IPS-18c (cell line): ENCODE data around the gene SEMG2.

Experiments
- H3K4me3 ChIP-seq: 2 replicates; pipeline ENCODE4 v1.7.0; 2013; ENCODE audit warnings: low read depth, mild to moderate bottlenecking, low read length, moderate library complexity; ENCODE audit not compliant: insufficient read depth
- H3K9me3 ChIP-seq: one replicate; pipeline ENCODE4 v1.6.1; 2013; ENCODE audit warnings: mild to moderate bottlenecking, low read length, moderate library complexity; ENCODE audit not compliant: control insufficient read depth, insufficient read depth

Gene SEMG2

GRCh38 chr20:45218636-45219035 lies 2.5 kb upstream of the SEMG2 start:
- no peaks in the 10 kb centered on the region for H3K9me3 ChIP-seq

GRCh38 chr20:45223136-45223535 lies 2.0 kb downstream of the SEMG2 start:
- no peaks in the 10 kb centered on the region for H3K9me3 ChIP-seq
- H3K4me3 ChIP-seq = no peak overlapping the region

More at GRCh38 chr20:45218636-45219035, 2.5 kb upstream of the SEMG2 start:
- H3K4me3 ChIP-seq = no peak overlapping the region

- no peaks in the 10 kb centered on the region for H3K9me3 ChIP-seq
Observed at GRCh38 chr20:45226287-45226686, 5.1 kb downstream of the SEMG2 start.

GRCh38 chr20:45229264-45230056 lies 8.3 kb downstream of the SEMG2 start:
- Histone ChIP-seq H3K9me3 (no peaks in the 10 kb centered on the region), H3K4me3 (no peak overlapping the region)

More at GRCh38 chr20:45226287-45226686, 5.1 kb downstream of the SEMG2 start:
- no peak overlapping the region for H3K4me3 ChIP-seq

GRCh38 chr20:45230631-45231030 lies 9.5 kb downstream of the SEMG2 start:
- no peak overlapping the region for H3K4me3 ChIP-seq
- H3K9me3 ChIP-seq = peaks cover 4% of the 10 kb centered on the region

GRCh38 chr20:45235995-45236394 lies 14.8 kb downstream of the SEMG2 start:
- H3K9me3 ChIP-seq = peaks cover 4% of the 10 kb centered on the region
- no peak overlapping the region for H3K4me3 ChIP-seq

GRCh38 chr20:45238139-45238538 lies 17.0 kb downstream of the SEMG2 start:
- H3K9me3 ChIP-seq = peaks cover 4% of the 10 kb centered on the region
- H3K4me3 ChIP-seq = no peak overlapping the region

- H3K4me3 ChIP-seq = no peak overlapping the region
Observed at GRCh38 chr20:45246109-45246508, 24.9 kb downstream of the SEMG2 start.

GRCh38 chr20:45247865-45248264 lies 26.7 kb downstream of the SEMG2 start:
- Histone ChIP-seq H3K4me3 (no peak overlapping the region), H3K9me3 (no peaks in the 10 kb centered on the region)

More at GRCh38 chr20:45246109-45246508, 24.9 kb downstream of the SEMG2 start:
- no peaks in the 10 kb centered on the region for H3K9me3 ChIP-seq

- no peak overlapping the region for H3K4me3 ChIP-seq
- H3K9me3 ChIP-seq = no peaks in the 10 kb centered on the region
Observed at GRCh38 chr20:45248609-45249008, 27.4 kb downstream of the SEMG2 start.

GRCh38 chr20:45251884-45252560 lies 30.8 kb downstream of the SEMG2 start:
- Histone ChIP-seq H3K9me3 (no peaks in the 10 kb centered on the region), H3K4me3 (no peak overlapping the region)

GRCh38 chr20:45253261-45253660 lies 32.1 kb downstream of the SEMG2 start:
- H3K4me3 ChIP-seq = no peak overlapping the region

GRCh38 chr20:45254383-45255262 lies 33.5 kb downstream of the SEMG2 start, which contains the start of gene SLPI:
TSS of gene SLPI (minus strand) at chr20:45254564. CDS start at chr20:45254543, 21 bp downstream.
- Histone ChIP-seq H3K9me3 (no peaks in the 10 kb centered on the region), H3K4me3 (no peak within 1 kb of the TSS)

More at GRCh38 chr20:45253261-45253660, 32.1 kb downstream of the SEMG2 start:
- no peaks in the 10 kb centered on the region for H3K9me3 ChIP-seq

GRCh38 chr20:45257161-45257560 lies 36.0 kb downstream of the SEMG2 start:
- H3K4me3 ChIP-seq = no peak overlapping the region
- H3K9me3 ChIP-seq = no peaks in the 10 kb centered on the region

- no peaks in the 10 kb centered on the region for H3K9me3 ChIP-seq
- H3K4me3 ChIP-seq = no peak overlapping the region
Observed at GRCh38 chr20:45257711-45258110, 36.5 kb downstream of the SEMG2 start.

- H3K9me3 ChIP-seq = no peaks in the 10 kb centered on the region
- no peak overlapping the region for H3K4me3 ChIP-seq
Observed at GRCh38 chr20:45258259-45258658, 37.1 kb downstream of the SEMG2 start.

- Histone ChIP-seq H3K4me3 (no peak overlapping the region), H3K9me3 (no peaks in the 10 kb centered on the region)
Observed at GRCh38 chr20:45258664-45259063, 37.5 kb downstream of the SEMG2 start.
